Bronchial epithelial cell (primary cell): ENCODE measurements around the gene NUDT14. TPM values are rescaled to one million over a fixed set of nuclear protein-coding genes. Genes with fewer than 3 reads are reported as not detected.

Experiments
- DNase-seq: peaks from one replicate; pipeline ENCODE4 v3.0.0-alpha.2; 2010; ENCODE audit warnings: low read depth
- FAIRE-seq: peaks from 2 replicates; lab custom pipeline; 2011; peaks lifted over from hg19 to GRCh38; lab: Jason Lieb, UNC
- H3K27me3 ChIP-seq: 2 replicates; pipeline ENCODE4 v1.5.1; 2011; ENCODE audit warnings: low read length; ENCODE audit not compliant: control insufficient read depth, insufficient read depth
- H3K36me3 ChIP-seq: 2 replicates; pipeline ENCODE4 v1.5.1; 2011; ENCODE audit warnings: low read length; ENCODE audit not compliant: control insufficient read depth, insufficient read depth
- H3K4me3 ChIP-seq: 2 replicates; pipeline ENCODE4 v1.5.1; 2011; ENCODE audit warnings: mild to moderate bottlenecking, low read depth, low read length, control low read depth
- total RNA-seq: library from RNA; depleted of rRNA; stranded (reverse); fragments of >200 nt; gene quantifications from 2 replicates; pipeline ENCODE4 v1.2.1, GENCODE V29; 2014
- TF ChIP-seq, protein P1 (sequence below): IDR thresholded peaks from 2 replicates; pipeline ENCODE4 v1.5.1; 2011; ENCODE audit warnings: mild to moderate bottlenecking, moderate library complexity, low read length, control low read depth, inconsistent platforms; ENCODE audit not compliant: insufficient read depth, severe bottlenecking

The NUDT14 gene
- total RNA-seq, 1 donor from 2014 or later: 31.9 TPM

DNA sequence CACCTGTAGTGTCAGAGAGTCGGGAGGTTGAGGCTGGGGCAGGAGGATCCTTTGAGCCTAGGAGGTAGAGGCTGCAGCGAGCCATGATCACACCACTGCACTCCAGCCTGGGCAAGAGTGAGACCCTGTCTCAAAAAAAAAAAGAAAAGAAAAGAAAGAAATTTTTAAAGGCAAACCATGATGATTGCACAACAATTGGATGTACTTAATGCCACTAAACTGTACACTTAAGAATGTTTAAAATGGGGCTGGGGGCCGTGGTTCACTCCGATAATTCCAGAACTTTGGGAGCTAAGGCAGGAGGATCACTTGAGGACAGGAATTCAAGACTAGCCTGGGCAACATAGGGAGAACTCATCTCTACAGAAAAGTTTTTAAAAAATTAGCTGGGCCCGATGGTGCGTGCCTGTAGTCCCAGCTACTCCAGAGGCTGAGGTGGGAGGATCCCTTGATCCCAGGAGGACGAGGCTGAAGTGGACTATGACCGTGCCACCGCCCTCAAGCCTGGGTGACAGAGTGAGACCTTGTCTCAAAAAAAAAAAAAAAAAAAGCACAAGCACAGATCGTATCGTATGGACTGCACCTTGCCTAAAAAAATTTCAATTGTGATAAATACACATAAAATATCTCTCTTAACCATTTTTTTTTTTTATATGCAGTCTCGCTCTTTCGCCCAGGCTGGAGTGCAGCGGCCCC is 45.3 kb downstream of the NUDT14 start:
- DNase-seq (no peak), FAIRE-seq (no peak)
- TF ChIP-seq, protein P1, sequence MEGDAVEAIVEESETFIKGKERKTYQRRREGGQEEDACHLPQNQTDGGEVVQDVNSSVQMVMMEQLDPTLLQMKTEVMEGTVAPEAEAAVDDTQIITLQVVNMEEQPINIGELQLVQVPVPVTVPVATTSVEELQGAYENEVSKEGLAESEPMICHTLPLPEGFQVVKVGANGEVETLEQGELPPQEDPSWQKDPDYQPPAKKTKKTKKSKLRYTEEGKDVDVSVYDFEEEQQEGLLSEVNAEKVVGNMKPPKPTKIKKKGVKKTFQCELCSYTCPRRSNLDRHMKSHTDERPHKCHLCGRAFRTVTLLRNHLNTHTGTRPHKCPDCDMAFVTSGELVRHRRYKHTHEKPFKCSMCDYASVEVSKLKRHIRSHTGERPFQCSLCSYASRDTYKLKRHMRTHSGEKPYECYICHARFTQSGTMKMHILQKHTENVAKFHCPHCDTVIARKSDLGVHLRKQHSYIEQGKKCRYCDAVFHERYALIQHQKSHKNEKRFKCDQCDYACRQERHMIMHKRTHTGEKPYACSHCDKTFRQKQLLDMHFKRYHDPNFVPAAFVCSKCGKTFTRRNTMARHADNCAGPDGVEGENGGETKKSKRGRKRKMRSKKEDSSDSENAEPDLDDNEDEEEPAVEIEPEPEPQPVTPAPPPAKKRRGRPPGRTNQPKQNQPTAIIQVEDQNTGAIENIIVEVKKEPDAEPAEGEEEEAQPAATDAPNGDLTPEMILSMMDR: no peak

DNA sequence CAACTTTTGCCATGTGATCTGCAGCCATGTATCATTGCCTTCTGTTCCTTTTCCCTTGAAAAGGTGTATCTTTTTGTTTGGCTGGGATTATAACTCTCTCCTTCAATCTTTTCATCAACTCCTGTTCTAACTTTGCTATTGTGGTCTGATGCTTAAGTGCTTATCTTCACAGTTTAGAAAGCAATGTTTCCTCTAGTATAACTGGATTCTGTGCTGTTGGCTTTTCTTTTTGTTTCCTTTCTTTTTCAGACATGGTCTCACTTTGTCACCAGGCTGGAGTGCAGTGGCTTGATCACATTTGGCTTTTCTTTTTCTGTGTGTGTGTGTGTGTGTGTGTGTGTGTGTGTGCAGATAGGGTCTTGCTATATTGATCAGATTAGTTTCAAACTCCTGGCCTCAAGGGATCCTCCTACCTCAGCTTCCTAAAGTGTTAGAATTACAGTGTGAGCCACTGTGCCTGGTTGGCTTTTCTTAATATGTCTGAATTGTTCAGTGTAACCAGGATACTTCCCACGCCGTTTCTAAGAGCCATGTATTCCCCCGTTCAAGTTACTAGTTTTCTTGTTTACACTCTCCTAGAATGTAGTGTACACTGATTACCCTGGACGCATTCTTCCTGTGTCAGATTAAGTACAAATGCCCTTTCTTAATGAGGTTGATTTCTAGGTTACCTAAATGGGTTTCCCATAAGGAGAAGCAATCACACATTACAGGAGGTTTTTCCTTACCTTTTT is 48.0 kb downstream of the NUDT14 start:
- TF ChIP-seq, protein P1: no peak
- no peaks in the 10 kb centered on the region for H3K27me3 ChIP-seq
- no peak overlapping the region for H3K4me3 ChIP-seq
- no peaks in the 10 kb centered on the region for H3K36me3 ChIP-seq
- DNase-seq (no peak), FAIRE-seq (no peak)

More for the DNA sequence above, 45.3 kb downstream of the NUDT14 start:
- no peaks in the 10 kb centered on the region for H3K27me3 ChIP-seq
- no peak overlapping the region for H3K4me3 ChIP-seq
- no peaks in the 10 kb centered on the region for H3K36me3 ChIP-seq

DNA sequence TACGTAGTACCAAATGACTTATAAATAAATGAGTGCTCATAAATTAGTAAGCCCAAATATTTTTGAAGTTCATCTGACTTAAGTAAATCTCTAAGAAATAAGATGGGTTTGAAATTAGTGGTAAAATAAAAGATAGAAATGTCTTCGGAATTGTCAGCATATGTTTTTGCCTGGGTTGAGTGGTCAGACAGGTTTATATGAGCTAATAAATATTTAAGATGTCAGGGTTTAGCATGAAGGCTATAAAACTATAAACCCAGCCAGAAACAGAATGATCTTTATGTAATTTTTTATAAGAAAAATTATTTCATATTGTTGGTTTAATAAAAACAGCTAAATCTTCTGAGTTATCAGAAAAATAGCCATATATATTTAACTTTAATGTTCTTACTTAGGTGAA is 49.9 kb downstream of the NUDT14 start:
- H3K36me3 ChIP-seq: no peaks in the 10 kb centered on the region
- H3K27me3 ChIP-seq: peaks cover 2% of the 10 kb centered on the region
- FAIRE-seq: no peak
- H3K4me3 ChIP-seq: no peak overlapping the region
- TF ChIP-seq, protein P1: no peak
- no peak for DNase-seq

DNA sequence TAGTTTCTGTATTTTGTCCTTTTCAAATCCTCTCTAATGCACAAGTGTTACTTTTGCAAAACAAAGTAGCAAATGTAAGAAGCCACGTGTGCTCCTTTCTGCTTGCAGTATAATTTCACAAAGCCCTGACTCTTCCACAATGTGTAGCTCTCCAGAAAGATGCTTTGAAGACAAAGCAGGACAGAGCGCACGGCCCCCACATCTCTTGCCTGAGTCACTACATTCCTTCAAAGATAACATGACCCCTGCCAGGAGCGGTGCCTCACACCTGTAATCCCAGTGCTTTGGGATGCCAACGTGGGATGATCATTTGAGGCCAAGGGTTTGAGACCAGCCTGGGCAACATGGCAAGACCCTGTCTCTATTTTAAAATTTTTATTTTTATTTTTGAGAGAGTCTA is 53.1 kb downstream of the NUDT14 start:
- TF ChIP-seq, protein P1: no peak
- FAIRE-seq: no peak
- Histone ChIP-seq H3K36me3 (no peaks in the 10 kb centered on the region), H3K4me3 (no peak overlapping the region), H3K27me3 (peaks cover 4% of the 10 kb centered on the region)
- no peak for DNase-seq

DNA sequence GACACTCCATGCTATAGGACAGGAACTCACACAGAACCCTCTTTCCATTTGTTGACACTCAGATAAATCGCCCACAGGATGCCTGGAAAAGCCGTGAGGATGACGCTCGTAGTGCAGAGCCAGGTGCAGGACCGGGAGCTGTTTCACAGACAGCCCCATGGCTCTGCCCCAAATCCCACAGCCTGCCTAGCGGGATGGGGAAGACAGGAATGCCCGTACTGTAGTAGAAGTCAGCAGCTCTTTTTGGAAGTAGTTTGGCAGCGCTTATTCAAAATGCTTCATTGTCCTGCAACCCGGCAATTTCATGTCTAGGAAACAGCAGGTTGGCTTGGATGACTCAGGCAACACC is 54.2 kb downstream of the NUDT14 start:
- FAIRE-seq: no peak
- TF ChIP-seq, protein P1: no peak
- Histone ChIP-seq H3K36me3 (no peaks in the 10 kb centered on the region), H3K4me3 (no peak overlapping the region), H3K27me3 (peaks cover 4% of the 10 kb centered on the region)
- DNase-seq: no peak
